HepG2 (cell line): Measurements from ENCODE around the gene CNTN5.

Source experiments
- ATF3 ChIP-seq: sonication (generic); formaldehyde crosslinking; IDR thresholded peaks from 2 replicates; pipeline ENCODE4 v1.4.0; 2020; ENCODE audit warnings: missing genetic modification reagents
- CREM ChIP-seq, 2 experiments: sonication (generic) in 1 of 2; formaldehyde crosslinking in 1 of 2; IDR thresholded peaks; 2 replicates each; pipeline versions ENCODE4 v1.4.0 to v1.6.1; 2016 to 2020; ENCODE audit warnings: antibody characterized with exemption in 1 of 2, mild to moderate bottlenecking in 1 of 2, missing genetic modification reagents in 1 of 2
- EP300 ChIP-seq, 3 experiments: sonication (generic) in 1 of 3; formaldehyde crosslinking in 1 of 3; IDR thresholded peaks; 2 replicates each; pipeline versions ENCODE4 v1.5.1 to v1.6.1; 2011 to 2020; ENCODE audit warnings: low read depth in 2 of 3, low read length in 2 of 3, borderline replicate concordance in 1 of 3, improper control_type of control experiment in 1 of 3, mild to moderate bottlenecking in 1 of 3, missing genetic modification reagents in 1 of 3, moderate library complexity in 1 of 3
- GFI1 ChIP-seq: sonication (generic); formaldehyde crosslinking; IDR thresholded peaks from 2 replicates; pipeline ENCODE4 v1.5.0; 2020; ENCODE audit warnings: missing genetic modification reagents, mild to moderate bottlenecking, borderline replicate concordance
- MTF1 ChIP-seq: sonication (generic); formaldehyde crosslinking; IDR thresholded peaks from 2 replicates; pipeline ENCODE4 v1.5.0; 2020; ENCODE audit warnings: missing genetic modification reagents
- MXD4 ChIP-seq: IDR thresholded peaks from 2 replicates; pipeline ENCODE4 v1.6.1; 2016; ENCODE audit warnings: mild to moderate bottlenecking, missing biosample characterization, missing genetic modification reagents
- NFYB ChIP-seq: sonication (generic); formaldehyde crosslinking; IDR thresholded peaks from 2 replicates; pipeline ENCODE4 v1.4.0; 2020; ENCODE audit warnings: missing genetic modification reagents
- NR2C2 ChIP-seq: sonication (generic); formaldehyde crosslinking; IDR thresholded peaks from 2 replicates; pipeline ENCODE4 v1.4.0; 2020; ENCODE audit warnings: missing genetic modification reagents, mild to moderate bottlenecking, moderate library complexity, borderline replicate concordance
- RFXANK ChIP-seq: IDR thresholded peaks from 2 replicates; pipeline ENCODE4 v1.6.1; 2016
- ZBTB3 ChIP-seq: sonication (generic); formaldehyde crosslinking; IDR thresholded peaks from 2 replicates; pipeline ENCODE4 v1.4.0; 2020; ENCODE audit warnings: low read depth, mild to moderate bottlenecking, moderate library complexity, missing genetic modification reagents, borderline replicate concordance
- ZFP1 ChIP-seq: IDR thresholded peaks from 2 replicates; pipeline ENCODE4 v1.6.1; 2016
- ZNF616 ChIP-seq: sonication (generic); formaldehyde crosslinking; IDR thresholded peaks from 2 replicates; pipeline ENCODE4 v1.5.0; 2020; ENCODE audit warnings: low read depth, mild to moderate bottlenecking, missing genetic modification reagents
- ZSCAN22 ChIP-seq: sonication (generic); formaldehyde crosslinking; IDR thresholded peaks from 2 replicates; pipeline ENCODE4 v1.4.0; 2020; ENCODE audit warnings: mild to moderate bottlenecking, missing genetic modification reagents
- ZSCAN30 ChIP-seq: sonication (generic); formaldehyde crosslinking; IDR thresholded peaks from 2 replicates; pipeline ENCODE4 v1.5.0; 2020; ENCODE audit warnings: mild to moderate bottlenecking, missing genetic modification reagents

DNA sequence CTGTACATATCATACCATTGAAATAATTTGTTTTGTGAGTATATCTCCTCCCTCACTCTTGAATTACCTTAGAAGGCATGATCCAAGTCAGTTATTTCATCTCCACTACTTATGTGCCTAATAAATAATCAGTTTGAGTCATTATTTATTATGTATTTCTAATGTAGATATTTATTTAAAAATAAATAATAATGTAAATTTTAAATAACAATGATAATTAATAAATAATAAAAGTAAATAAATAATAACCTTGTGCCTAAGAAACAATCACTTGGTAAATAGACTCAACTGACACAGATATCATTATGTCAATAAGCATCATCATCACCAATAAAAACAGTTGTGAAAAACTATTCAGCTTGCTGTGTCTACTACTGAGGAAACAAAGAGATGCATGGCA lies 213.8 kb downstream of the CNTN5 start:
- TF ChIP-seq ZFP1 (CRISPR knock-in tag) (no peak), ZNF616 (CRISPR knock-in tag) (no peak), NFYB (CRISPR knock-in tag) (no peak), MXD4 (CRISPR knock-in tag) (no peak), MTF1 (CRISPR knock-in tag) (no peak), RFXANK (no peak), ZSCAN30 (no peak), EP300 (IDR thresholded peaks at IDR 0.05; ENCODE audit: low read depth in 2 of 2, low read length in 2 of 2) (no peak), EP300 (CRISPR knock-in tag; IDR thresholded peaks at IDR 0.05; ENCODE audit: borderline replicate concordance) (no peak), ATF3 (no peak), CREM (IDR thresholded peaks at IDR 0.05) (no peak), CREM (CRISPR knock-in tag; IDR thresholded peaks at IDR 0.05) (no peak), ZSCAN22 (no peak), NR2C2 (no peak), GFI1 (no peak), ZBTB3 (CRISPR knock-in tag) (no peak)
